ENCODE measurements around the gene CLEC19A. TPM values are rescaled to one million over a fixed set of nuclear protein-coding genes. Genes with fewer than 3 reads are reported as not detected.

The CLEC19A gene
- total and polyA plus RNA-seq, 9 donors = 0.08 to 0.19 (median 0.13) TPM; not detected in 4

- no peaks in the 10 kb centered on the region for H3K4me1 ChIP-seq (ENCODE audit: control insufficient read depth, insufficient read depth, low read length)
- DNase-seq = no peak
Observed at GRCh38 chr16:19252904-19253303, 32.6 kb upstream of the CLEC19A start.

GRCh38 chr16:19254611-19255010, 30.9 kb upstream of the CLEC19A start:
- Histone ChIP-seq H3K4me1 (ENCODE audit: control insufficient read depth, insufficient read depth, low read length) (no peaks in the 10 kb centered on the region), H3K36me3 (ENCODE audit: control insufficient read depth, insufficient read depth, low read length) (no peaks in the 10 kb centered on the region), H3K27ac (ENCODE audit: low read length) (no peak overlapping the region), H3K4me3 (ENCODE audit: low read length) (no peak overlapping the region), H3K27me3 (ENCODE audit: control insufficient read depth, insufficient read depth, low read length) (no peaks in the 10 kb centered on the region), H3K9me3 (replicated peaks; ENCODE audit: control insufficient read depth, low read depth, low read length) (no peaks in the 10 kb centered on the region)
- no peak for DNase-seq
- WGBS (ENCODE audit: insufficient coverage) = 92% methylated on average over 2 of the region's 4 CpGs

More at GRCh38 chr16:19252904-19253303, 32.6 kb upstream of the CLEC19A start:
- Histone ChIP-seq H3K9me3 (replicated peaks; ENCODE audit: control insufficient read depth, low read depth, low read length) (no peaks in the 10 kb centered on the region), H3K27ac (ENCODE audit: low read length) (no peak overlapping the region), H3K4me3 (ENCODE audit: low read length) (no peak overlapping the region), H3K36me3 (ENCODE audit: control insufficient read depth, insufficient read depth, low read length) (no peaks in the 10 kb centered on the region), H3K27me3 (ENCODE audit: control insufficient read depth, insufficient read depth, low read length) (no peaks in the 10 kb centered on the region)
- WGBS (ENCODE audit: insufficient coverage) = 63% methylated on average over 1 of the region's 2 CpGs

DNA sequence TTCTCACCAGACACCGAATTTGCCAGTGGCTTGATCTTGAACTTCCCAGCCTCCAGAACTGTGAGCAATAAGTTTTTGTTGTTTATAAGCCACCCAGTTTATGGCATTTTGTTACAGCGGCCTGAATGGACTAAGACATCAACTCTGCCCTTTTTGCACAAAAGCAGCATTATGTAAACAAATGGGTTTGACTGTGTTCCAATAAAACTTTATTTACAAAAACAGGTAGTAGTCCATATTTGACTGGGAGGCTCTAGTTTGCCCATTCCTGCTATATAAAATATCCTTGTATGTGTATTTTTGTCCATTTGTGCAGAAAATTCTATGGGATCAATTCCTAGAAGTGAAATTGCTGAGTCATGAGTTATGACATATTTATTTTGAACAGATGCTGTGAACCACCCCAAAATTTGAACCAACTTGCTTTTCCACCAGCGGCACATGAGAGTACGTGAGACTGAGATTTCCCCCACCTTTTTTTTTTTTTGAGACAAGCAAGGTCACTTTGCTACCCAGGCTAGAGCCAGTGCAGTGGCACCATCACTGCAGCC, 21.3 kb upstream of the CLEC19A start:
- H3K27me3 ChIP-seq (ENCODE audit: control insufficient read depth, insufficient read depth, low read length) = no peaks in the 10 kb centered on the region
- no peak for DNase-seq
- H3K4me1 ChIP-seq (ENCODE audit: control insufficient read depth, insufficient read depth, low read length) = no peaks in the 10 kb centered on the region
- H3K27ac ChIP-seq (ENCODE audit: low read length) = no peak overlapping the region
- H3K36me3 ChIP-seq (ENCODE audit: control insufficient read depth, insufficient read depth, low read length) = peaks cover 3% of the 10 kb centered on the region
- H3K4me3 ChIP-seq (ENCODE audit: low read length) = no peak overlapping the region
- H3K9me3 ChIP-seq (replicated peaks; ENCODE audit: control insufficient read depth, low read depth, low read length) = peaks cover 7% of the 10 kb centered on the region
- 76% methylated on average over 2 of the region's 4 CpGs for WGBS (ENCODE audit: insufficient coverage)

GRCh38 chr16:19265380-19265930, 20.1 kb upstream of the CLEC19A start:
- H3K9me3 ChIP-seq (replicated peaks; ENCODE audit: control insufficient read depth, low read depth, low read length) = peaks cover 7% of the 10 kb centered on the region
- H3K4me3 ChIP-seq (ENCODE audit: low read length) = no peak overlapping the region
- no peaks in the 10 kb centered on the region for H3K4me1 ChIP-seq (ENCODE audit: control insufficient read depth, insufficient read depth, low read length)
- no peaks in the 10 kb centered on the region for H3K27me3 ChIP-seq (ENCODE audit: control insufficient read depth, insufficient read depth, low read length)
- DNase-seq = no peak
- peaks cover 3% of the 10 kb centered on the region for H3K36me3 ChIP-seq (ENCODE audit: control insufficient read depth, insufficient read depth, low read length)
- WGBS (ENCODE audit: insufficient coverage) = 46% methylated on average over 2 of the region's 9 CpGs
- H3K27ac ChIP-seq (ENCODE audit: low read length) = no peak overlapping the region

- H3K27ac ChIP-seq (ENCODE audit: low read length) = no peak overlapping the region
- no peak for DNase-seq
- no peak overlapping the region for H3K4me3 ChIP-seq (ENCODE audit: low read length)
- 88% methylated on average over 7 of the region's 11 CpGs for WGBS (ENCODE audit: insufficient coverage)
- peaks cover 3% of the 10 kb centered on the region for H3K36me3 ChIP-seq (ENCODE audit: control insufficient read depth, insufficient read depth, low read length)
- H3K9me3 ChIP-seq (replicated peaks; ENCODE audit: control insufficient read depth, low read depth, low read length) = peaks cover 7% of the 10 kb centered on the region
- peaks cover 2% of the 10 kb centered on the region for H3K27me3 ChIP-seq (ENCODE audit: control insufficient read depth, insufficient read depth, low read length)
- H3K4me1 ChIP-seq (ENCODE audit: control insufficient read depth, insufficient read depth, low read length) = no peaks in the 10 kb centered on the region
Observed at GRCh38 chr16:19266774-19267173, 18.8 kb upstream of the CLEC19A start.

- peaks cover 2% of the 10 kb centered on the region for H3K27me3 ChIP-seq (ENCODE audit: control insufficient read depth, insufficient read depth, low read length)
- H3K4me3 ChIP-seq (ENCODE audit: low read length) = no peak overlapping the region
- H3K9me3 ChIP-seq (replicated peaks; ENCODE audit: control insufficient read depth, low read depth, low read length) = peaks cover 3% of the 10 kb centered on the region
- H3K36me3 ChIP-seq (ENCODE audit: control insufficient read depth, insufficient read depth, low read length) = no peaks in the 10 kb centered on the region
- H3K27ac ChIP-seq (ENCODE audit: low read length) = no peak overlapping the region
- no peak for DNase-seq
- no peaks in the 10 kb centered on the region for H3K4me1 ChIP-seq (ENCODE audit: control insufficient read depth, insufficient read depth, low read length)
- no CpG with 5 or more reads among the region's 2 CpGs for WGBS (ENCODE audit: insufficient coverage)
Observed at GRCh38 chr16:19269098-19269497, 16.4 kb upstream of the CLEC19A start.

DNA sequence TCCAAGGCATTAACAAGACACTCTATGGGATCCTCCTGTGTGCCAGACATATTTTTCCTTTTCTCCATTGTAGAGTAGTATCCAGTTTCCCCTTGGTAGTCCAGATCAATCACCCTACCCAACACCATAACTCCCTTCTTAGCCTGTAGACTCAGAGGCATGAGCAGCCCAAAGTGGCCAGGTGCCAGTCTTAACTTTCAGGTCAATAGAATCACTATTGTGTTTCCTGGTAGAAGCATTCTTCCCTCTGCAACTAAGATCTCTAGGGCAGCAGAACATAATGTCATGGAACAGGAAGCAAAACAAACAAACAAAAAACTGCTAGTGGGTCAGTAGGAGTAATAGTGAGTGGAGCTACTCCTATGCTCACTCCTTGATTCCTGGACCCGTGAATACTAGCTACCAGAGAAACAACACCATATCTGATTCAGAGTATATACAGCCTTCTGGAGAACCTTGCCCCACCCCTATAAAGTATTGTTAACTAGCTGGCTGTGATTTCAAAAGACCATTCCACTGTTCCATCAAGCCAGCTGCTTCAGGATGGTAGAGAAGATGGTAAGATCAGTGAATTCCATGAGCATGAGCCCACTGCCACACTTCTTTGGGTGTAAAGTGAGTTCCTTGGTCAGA, 11.2 kb upstream of the CLEC19A start:
- no peaks in the 10 kb centered on the region for H3K4me1 ChIP-seq (ENCODE audit: control insufficient read depth, insufficient read depth, low read length)
- H3K36me3 ChIP-seq (ENCODE audit: control insufficient read depth, insufficient read depth, low read length) = no peaks in the 10 kb centered on the region
- no peak overlapping the region for H3K27ac ChIP-seq (ENCODE audit: low read length)
- H3K9me3 ChIP-seq (replicated peaks; ENCODE audit: control insufficient read depth, low read depth, low read length) = no peaks in the 10 kb centered on the region
- H3K27me3 ChIP-seq (ENCODE audit: control insufficient read depth, insufficient read depth, low read length) = peaks cover 2% of the 10 kb centered on the region
- no CpG with 5 or more reads among the region's 1 CpG for WGBS (ENCODE audit: insufficient coverage)
- no peak for DNase-seq
- H3K4me3 ChIP-seq (ENCODE audit: low read length) = no peak overlapping the region

- Histone ChIP-seq H3K27me3 (ENCODE audit: control insufficient read depth, insufficient read depth, low read length) (no peaks in the 10 kb centered on the region), H3K4me3 (ENCODE audit: low read length) (no peak overlapping the region), H3K36me3 (ENCODE audit: control insufficient read depth, insufficient read depth, low read length) (no peaks in the 10 kb centered on the region), H3K27ac (ENCODE audit: low read length) (no peak overlapping the region), H3K4me1 (ENCODE audit: control insufficient read depth, insufficient read depth, low read length) (peaks cover 3% of the 10 kb centered on the region), H3K9me3 (replicated peaks; ENCODE audit: control insufficient read depth, low read depth, low read length) (no peaks in the 10 kb centered on the region)
- WGBS (ENCODE audit: insufficient coverage) = 91% methylated on average over 2 of the region's 2 CpGs
- DNase-seq = no peak
Observed at GRCh38 chr16:19278403-19278802, 7.1 kb upstream of the CLEC19A start.

GRCh38 chr16:19281246-19281645, 4.3 kb upstream of the CLEC19A start:
- Histone ChIP-seq H3K27me3 (ENCODE audit: control insufficient read depth, insufficient read depth, low read length) (no peaks in the 10 kb centered on the region), H3K27ac (ENCODE audit: low read length) (no peak overlapping the region), H3K4me1 (ENCODE audit: control insufficient read depth, insufficient read depth, low read length) (peaks cover 4% of the 10 kb centered on the region), H3K9me3 (replicated peaks; ENCODE audit: control insufficient read depth, low read depth, low read length) (no peaks in the 10 kb centered on the region), H3K36me3 (ENCODE audit: control insufficient read depth, insufficient read depth, low read length) (no peaks in the 10 kb centered on the region), H3K4me3 (ENCODE audit: low read length) (no peak overlapping the region)
- WGBS (ENCODE audit: insufficient coverage) = no CpG with 5 or more reads among the region's 2 CpGs
- DNase-seq = peak; percentile 17

GRCh38 chr16:19282101-19282500, 3.4 kb upstream of the CLEC19A start:
- H3K9me3 ChIP-seq (replicated peaks; ENCODE audit: control insufficient read depth, low read depth, low read length) = no peaks in the 10 kb centered on the region

More at GRCh38 chr16:19282101-19282500, 3.4 kb upstream of the CLEC19A start:
- H3K27ac ChIP-seq (ENCODE audit: low read length) = no peak overlapping the region
- H3K4me3 ChIP-seq (ENCODE audit: low read length) = no peak overlapping the region
- no peaks in the 10 kb centered on the region for H3K27me3 ChIP-seq (ENCODE audit: control insufficient read depth, insufficient read depth, low read length)
- 80% methylated on average over 1 of the region's 3 CpGs for WGBS (ENCODE audit: insufficient coverage)
- no peak for DNase-seq
- peaks cover 4% of the 10 kb centered on the region for H3K4me1 ChIP-seq (ENCODE audit: control insufficient read depth, insufficient read depth, low read length)
- H3K36me3 ChIP-seq (ENCODE audit: control insufficient read depth, insufficient read depth, low read length) = no peaks in the 10 kb centered on the region

All from muscle of leg (tissue), 11 donors.